ENCODE data around the gene DYNC1I1.
"Not testable (repeated sequence)": the region's sequence is repeated elsewhere in the genome, so short reads cannot be mapped to it uniquely, and the experiment has no call there.

The DYNC1I1 gene

DNA sequence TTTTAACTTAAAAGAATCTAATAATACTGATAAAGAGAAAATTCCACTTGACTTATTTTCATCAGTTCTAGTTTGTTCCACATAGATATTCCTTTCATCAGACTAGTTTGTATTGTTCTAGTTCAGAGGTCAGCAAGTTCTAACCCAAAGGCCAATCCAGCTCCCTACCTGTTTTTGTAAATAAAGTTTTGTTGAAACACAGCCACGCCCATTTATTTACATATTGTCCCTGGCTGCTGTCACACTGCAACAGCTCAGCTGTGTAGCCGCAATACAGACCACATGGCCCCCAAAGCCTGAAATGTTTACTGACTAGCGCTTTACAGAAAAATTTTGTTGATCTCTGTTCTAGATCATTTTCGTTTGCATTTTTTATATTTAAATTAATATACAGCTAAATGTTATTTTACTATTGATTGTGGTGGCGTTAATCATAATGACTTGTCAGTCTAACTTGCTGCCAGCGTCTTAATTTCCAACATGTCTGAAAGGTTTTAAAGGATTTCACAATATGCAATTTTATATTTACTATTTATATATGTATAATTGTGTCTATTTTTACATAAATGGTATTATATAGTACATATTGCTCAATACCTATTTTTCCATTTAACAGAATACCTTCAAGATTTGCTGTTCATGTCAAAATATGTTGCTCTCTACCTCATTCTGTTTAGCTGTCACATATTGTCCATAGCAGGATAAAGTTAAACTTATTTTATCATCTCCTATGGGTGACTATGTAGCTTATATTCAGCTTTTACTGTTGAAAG, 159.3 kb downstream of the DYNC1I1 start:
- DNase-seq (no peak), ATAC-seq (no peak)
- Mint-ChIP-seq H3K9me3 (no peaks in the 10 kb centered on the region), H3K27ac (no peak overlapping the region), H3K4me3 (no peak overlapping the region), H3K4me1 (no peaks in the 10 kb centered on the region), H3K27me3 (peaks cover 14% of the 10 kb centered on the region)

DNA sequence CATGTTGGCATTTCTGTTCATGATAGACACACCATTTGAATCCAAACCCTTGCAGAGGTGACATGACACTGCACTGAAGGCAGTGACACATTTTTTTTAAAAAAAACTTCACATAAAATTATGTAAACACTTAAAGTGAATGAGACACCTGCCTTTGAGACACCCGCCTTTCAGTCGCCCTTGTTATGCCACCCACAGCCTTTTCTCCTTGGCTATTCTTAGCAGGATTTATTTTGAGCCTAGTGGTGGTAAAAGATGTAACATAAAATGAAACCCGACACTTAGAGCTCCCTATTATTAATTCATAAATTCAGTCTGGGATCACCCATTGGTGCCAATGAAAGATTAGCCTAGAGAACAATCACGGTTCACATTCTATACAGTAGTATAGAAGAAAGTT, 161.3 kb downstream of the DYNC1I1 start:
- H3K4me3 Mint-ChIP-seq, result no peak overlapping the region
- no peak for DNase-seq
- ATAC-seq, result no peak
- H3K27me3 Mint-ChIP-seq, result peaks cover 8% of the 10 kb centered on the region
- no peaks in the 10 kb centered on the region for H3K9me3 Mint-ChIP-seq
- no peaks in the 10 kb centered on the region for H3K4me1 Mint-ChIP-seq
- no peak overlapping the region for H3K27ac Mint-ChIP-seq

DNA sequence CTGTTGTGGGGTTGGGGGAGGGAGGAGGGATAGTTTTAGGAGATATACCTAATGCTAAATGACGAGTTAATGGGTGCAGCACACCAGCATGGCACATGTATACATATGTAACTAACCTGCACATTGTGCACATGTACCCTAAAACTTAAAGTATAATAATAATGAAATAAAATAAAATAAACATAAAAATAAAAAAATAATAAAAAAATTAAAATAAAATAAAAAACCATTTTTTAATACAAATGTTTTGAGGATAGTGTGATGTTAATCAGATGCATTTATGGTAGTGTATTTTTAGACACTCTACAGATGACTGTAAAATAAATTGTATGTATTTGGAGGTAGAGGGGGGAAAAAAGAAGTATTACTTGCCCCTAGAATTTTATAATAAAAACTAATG, 172.5 kb downstream of the DYNC1I1 start:
- H3K4me1 Mint-ChIP-seq, ATAC-seq, H3K4me3 Mint-ChIP-seq, H3K27ac Mint-ChIP-seq, H3K9me3 Mint-ChIP-seq, DNase-seq, H3K27me3 Mint-ChIP-seq: not testable (repeated sequence)

GRCh38 chr7:95950698-95951097, 178.3 kb downstream of the DYNC1I1 start:
- ATAC-seq, result no peak

DNA sequence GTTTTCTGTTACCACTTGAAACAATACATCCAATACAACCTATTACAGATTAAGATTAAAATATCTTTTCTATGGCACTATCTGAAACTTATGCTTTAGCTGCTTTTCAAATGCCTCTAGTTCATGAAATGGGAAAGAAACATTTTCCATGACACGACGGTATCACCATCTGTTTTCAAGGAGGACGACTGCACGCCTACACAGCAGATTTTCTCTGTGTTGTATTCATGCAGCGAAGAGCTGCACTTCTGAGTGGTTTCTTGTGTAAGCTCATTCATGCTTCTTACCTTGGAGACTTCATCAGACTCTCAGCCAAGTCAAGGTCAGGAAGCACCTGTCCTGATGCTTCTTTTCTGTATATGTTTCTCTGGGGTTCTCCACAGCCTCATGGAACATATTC, 179.2 kb downstream of the DYNC1I1 start:
- no peak overlapping the region for H3K4me3 Mint-ChIP-seq
- no peak for DNase-seq
- H3K27me3 Mint-ChIP-seq, result peaks cover 19% of the 10 kb centered on the region
- no peak overlapping the region for H3K27ac Mint-ChIP-seq
- no peaks in the 10 kb centered on the region for H3K4me1 Mint-ChIP-seq
- H3K9me3 Mint-ChIP-seq, result no peaks in the 10 kb centered on the region
- no peak for ATAC-seq

More at GRCh38 chr7:95950698-95951097, 178.3 kb downstream of the DYNC1I1 start:
- Mint-ChIP-seq H3K27ac (no peak overlapping the region), H3K4me3 (no peak overlapping the region), H3K27me3 (peaks cover 19% of the 10 kb centered on the region), H3K4me1 (no peaks in the 10 kb centered on the region), H3K9me3 (no peaks in the 10 kb centered on the region)
- DNase-seq, result no peak

DNA sequence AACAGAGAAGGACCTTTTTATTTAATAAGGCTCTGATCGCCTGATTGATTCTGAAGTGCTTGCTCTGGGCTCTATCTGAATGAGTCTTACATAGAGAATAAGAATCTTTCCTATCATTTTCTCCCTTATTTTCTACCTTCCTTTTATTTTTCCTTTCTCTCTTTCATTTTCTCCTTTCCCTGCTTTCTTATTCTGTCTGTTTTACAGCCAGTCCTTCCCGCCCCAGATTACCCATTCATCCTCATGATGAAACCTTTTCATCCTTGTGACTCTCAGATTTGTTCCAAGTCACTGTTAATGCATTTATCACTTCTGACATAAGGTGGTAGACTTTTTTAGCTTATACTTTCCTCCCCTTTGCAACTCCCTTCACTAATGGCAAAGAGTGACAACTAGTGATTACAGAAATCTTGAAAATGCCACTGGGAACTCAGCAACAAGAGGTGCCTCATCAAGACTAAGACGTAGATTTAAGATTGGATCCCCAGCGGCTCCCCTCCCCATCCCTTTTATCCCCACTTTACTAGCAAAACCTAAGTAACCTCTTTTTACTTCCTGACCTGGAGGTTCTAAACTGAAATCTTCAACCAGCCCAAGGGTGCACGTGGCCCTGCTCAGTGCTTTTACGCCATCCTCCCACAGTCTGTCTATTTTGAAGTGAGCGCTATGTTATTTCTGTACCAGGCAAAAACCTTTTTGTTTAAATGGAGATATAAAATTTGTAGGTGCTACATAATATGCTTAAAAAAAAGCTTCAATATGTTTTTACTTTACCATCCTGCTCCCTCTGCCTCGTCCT, 179.8 kb downstream of the DYNC1I1 start:
- DNase-seq (no peak), ATAC-seq (no peak)
- no peak overlapping the region for H3K27ac Mint-ChIP-seq
- H3K4me1 Mint-ChIP-seq, result no peaks in the 10 kb centered on the region
- H3K4me3 Mint-ChIP-seq, result no peak overlapping the region
- H3K9me3 Mint-ChIP-seq, result no peaks in the 10 kb centered on the region
- peaks cover 22% of the 10 kb centered on the region for H3K27me3 Mint-ChIP-seq

DNA sequence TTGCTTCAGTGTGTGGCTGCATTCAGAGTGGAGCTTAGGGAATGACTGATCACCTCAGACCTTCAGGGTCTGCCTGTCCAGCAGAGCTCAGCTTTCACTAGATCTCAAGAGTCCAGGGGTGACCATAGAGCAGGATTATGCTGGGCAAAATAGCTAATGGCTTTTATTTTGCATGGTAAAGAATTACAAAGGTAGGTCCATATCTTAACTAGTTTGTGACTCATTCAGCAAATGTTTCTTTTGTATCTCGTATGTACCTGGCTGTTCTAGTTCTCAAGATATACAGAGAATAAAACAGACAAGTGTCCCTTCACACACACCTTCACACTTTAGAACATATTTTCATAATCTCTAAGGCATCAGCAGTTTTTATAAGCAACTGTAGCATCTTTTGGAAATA, 180.5 kb downstream of the DYNC1I1 start:
- ATAC-seq (no peak), DNase-seq (no peak)
- H3K4me3 Mint-ChIP-seq, result no peak overlapping the region
- no peaks in the 10 kb centered on the region for H3K9me3 Mint-ChIP-seq
- peaks cover 26% of the 10 kb centered on the region for H3K27me3 Mint-ChIP-seq
- H3K4me1 Mint-ChIP-seq, result no peaks in the 10 kb centered on the region
- H3K27ac Mint-ChIP-seq, result no peak overlapping the region

DNA sequence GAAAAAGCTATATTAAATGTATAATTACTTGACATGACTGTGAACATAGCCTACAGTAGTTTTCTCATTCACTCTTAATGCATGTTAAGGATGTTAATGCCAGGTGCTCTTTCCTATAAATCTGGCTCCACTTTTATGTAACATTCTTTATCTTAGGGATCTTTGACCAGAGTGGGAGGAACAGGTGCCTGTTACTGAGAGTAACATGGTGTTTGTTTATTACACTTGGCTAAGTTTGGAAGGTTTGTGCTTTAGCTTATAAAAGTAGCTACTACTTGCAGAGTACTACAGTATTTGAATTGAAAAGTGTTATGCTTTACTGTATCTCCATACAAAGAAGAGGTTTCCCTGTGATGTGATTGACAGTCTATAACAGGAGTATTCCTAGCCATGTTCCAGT, 183.4 kb downstream of the DYNC1I1 start:
- no peak overlapping the region for H3K27ac Mint-ChIP-seq
- ATAC-seq, result no peak
- H3K27me3 Mint-ChIP-seq, result peaks cover 35% of the 10 kb centered on the region
- no peak for DNase-seq
- H3K4me1 Mint-ChIP-seq, result no peaks in the 10 kb centered on the region
- H3K9me3 Mint-ChIP-seq, result no peaks in the 10 kb centered on the region
- no peak overlapping the region for H3K4me3 Mint-ChIP-seq

DNA sequence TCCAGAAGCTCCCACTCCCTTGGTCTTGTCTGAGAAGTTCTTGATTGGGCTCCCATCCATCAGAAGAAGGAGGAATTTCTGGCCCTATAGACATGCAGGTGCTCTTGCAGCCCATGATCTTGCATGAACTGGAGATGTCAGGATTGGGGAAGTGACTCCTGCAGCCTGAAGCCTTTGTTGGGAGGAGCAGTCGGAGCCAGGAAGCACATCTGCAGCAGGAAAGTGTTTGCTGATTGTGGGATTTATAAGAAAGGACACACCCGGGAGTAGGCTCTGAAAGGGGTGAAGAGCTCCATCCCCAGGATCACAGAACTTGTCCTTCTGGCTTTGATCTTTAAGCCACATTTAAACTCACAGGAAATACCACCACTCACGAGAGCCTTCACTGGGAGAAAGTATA, 185.2 kb downstream of the DYNC1I1 start:
- DNase-seq, result no peak
- Mint-ChIP-seq H3K4me1 (no peaks in the 10 kb centered on the region), H3K9me3 (no peaks in the 10 kb centered on the region), H3K27me3 (peaks cover 32% of the 10 kb centered on the region), H3K4me3 (no peak overlapping the region), H3K27ac (no peak overlapping the region)
- ATAC-seq, result no peak

GRCh38 chr7:95960706-95961244, 188.4 kb downstream of the DYNC1I1 start:
- Mint-ChIP-seq H3K4me1 (no peaks in the 10 kb centered on the region), H3K27ac (no peak overlapping the region), H3K9me3 (no peaks in the 10 kb centered on the region), H3K4me3 (no peak overlapping the region), H3K27me3 (peaks cover 41% of the 10 kb centered on the region)
- ATAC-seq, result no peak
- no peak for DNase-seq

GRCh38 chr7:95963446-95963990, 191.2 kb downstream of the DYNC1I1 start:
- DNase-seq, result no peak
- Mint-ChIP-seq H3K9me3 (no peaks in the 10 kb centered on the region), H3K4me1 (no peaks in the 10 kb centered on the region), H3K27me3 (peaks cover 32% of the 10 kb centered on the region), H3K4me3 (no peak overlapping the region), H3K27ac (no peak overlapping the region)
- ATAC-seq, result no peak

- DNase-seq (no peak), ATAC-seq (no peak)
- H3K27me3 Mint-ChIP-seq, result peaks cover 6% of the 10 kb centered on the region
- H3K9me3 Mint-ChIP-seq, result no peaks in the 10 kb centered on the region
- H3K4me3 Mint-ChIP-seq, result no peak overlapping the region
- no peak overlapping the region for H3K27ac Mint-ChIP-seq
- H3K4me1 Mint-ChIP-seq, result no peaks in the 10 kb centered on the region
Measured at GRCh38 chr7:95971716-95972115, 199.4 kb downstream of the DYNC1I1 start.

DNA sequence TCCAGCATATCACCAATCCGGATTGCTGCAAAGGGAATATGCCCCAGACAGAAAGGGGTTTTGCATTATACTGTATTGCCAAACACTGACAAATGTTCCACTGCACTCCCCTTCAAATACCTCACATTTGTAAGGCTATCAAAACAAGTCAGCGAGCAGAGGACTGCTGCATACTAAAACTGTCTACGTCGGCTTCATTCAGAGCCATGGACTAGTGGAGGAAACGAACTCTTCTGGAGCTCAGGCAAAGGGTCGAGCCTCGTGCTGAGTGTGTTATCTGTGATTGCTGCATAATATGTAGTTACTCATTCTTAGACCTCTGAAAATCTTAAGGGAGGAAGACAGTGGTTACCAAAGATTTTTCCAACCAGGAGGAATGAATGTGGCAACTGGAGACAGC, 200.2 kb downstream of the DYNC1I1 start:
- no peak overlapping the region for H3K27ac Mint-ChIP-seq
- no peaks in the 10 kb centered on the region for H3K9me3 Mint-ChIP-seq
- no peak overlapping the region for H3K4me3 Mint-ChIP-seq
- ATAC-seq, result no peak
- no peaks in the 10 kb centered on the region for H3K4me1 Mint-ChIP-seq
- H3K27me3 Mint-ChIP-seq, result peaks cover 6% of the 10 kb centered on the region
- DNase-seq, result no peak

- Mint-ChIP-seq H3K9me3 (no peaks in the 10 kb centered on the region), H3K27ac (no peak overlapping the region), H3K4me3 (no peak overlapping the region), H3K4me1 (no peaks in the 10 kb centered on the region), H3K27me3 (peaks cover 13% of the 10 kb centered on the region)
- no peak for ATAC-seq
- no peak for DNase-seq
Measured at GRCh38 chr7:95974108-95974507, 201.8 kb downstream of the DYNC1I1 start.

DNA sequence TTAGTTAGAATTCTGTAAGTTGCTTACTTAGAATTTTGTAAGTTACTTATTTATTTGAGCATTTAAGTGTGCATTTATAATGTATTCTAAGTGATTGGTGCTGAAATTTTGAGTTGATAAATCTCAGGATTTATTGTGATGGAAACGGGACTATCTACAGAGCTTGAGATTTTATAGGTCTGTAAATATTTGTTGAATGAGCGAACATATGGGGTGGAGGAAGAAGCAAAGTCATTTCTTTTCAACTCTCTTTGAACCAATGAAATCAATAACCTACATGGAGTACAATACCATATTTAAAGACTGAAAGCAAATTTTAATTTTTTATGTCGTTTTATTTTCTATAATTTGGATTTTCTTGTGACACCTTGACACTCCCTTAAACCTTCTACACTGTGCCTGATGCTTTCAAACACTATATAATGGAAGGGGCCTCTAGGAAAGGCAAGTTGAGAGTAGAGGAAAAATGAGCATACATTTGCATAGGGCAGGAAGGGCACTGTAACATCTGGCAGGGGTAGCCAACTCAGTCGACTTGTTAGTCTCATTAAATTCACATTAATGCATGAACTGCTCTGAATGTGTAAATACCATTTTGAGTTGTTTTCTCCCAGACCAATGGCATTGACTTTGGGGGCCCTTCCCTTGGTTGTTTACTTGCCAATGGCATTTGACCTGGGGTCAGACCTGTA, 204.2 kb downstream of the DYNC1I1 start:
- H3K27ac Mint-ChIP-seq, result no peak overlapping the region
- peaks cover 13% of the 10 kb centered on the region for H3K27me3 Mint-ChIP-seq
- H3K4me1 Mint-ChIP-seq, result no peaks in the 10 kb centered on the region
- DNase-seq, result no peak
- no peak overlapping the region for H3K4me3 Mint-ChIP-seq
- no peaks in the 10 kb centered on the region for H3K9me3 Mint-ChIP-seq
- no peak for ATAC-seq

Measured in stimulated activated naive CD8-positive, alpha-beta T cell treated with anti-CD3 and anti-CD28 coated beads, Interleukin-15, amount 100 ng/mL, for 72 hours (primary cell).